MCF 10A (cell line): ENCODE measurements around the gene PRRX2. TPM values are rescaled to one million over a fixed set of nuclear protein-coding genes. Genes with fewer than 3 reads are reported as not detected.

Experiments
- BruUV-seq: library from RNA; stranded (reverse); fragments of 400-500 nt; replicated peaks from 2 replicates; lab custom pipeline; 2021; lab: Mats Ljungman, UMichigan
- CTCF ChIA-PET: fragments of 300-600 bp; sonication (Branson Sonifier 250); formaldehyde crosslinking; extraction: SDS; loops from one replicate; lab custom pipeline; 2021; ENCODE audit warnings: antibody characterized with exemption, inconsistent platforms; lab: Yijun Ruan, JAX
- POLR2A ChIA-PET: fragments of 300-600, 350-650 bp; sonication (Branson Sonifier 250); formaldehyde crosslinking; extraction: SDS; loops from one replicate; lab custom pipeline; 2020; ENCODE audit warnings: antibody characterized with exemption, inconsistent platforms; lab: Yijun Ruan, JAX
- DNase-seq: peaks from one replicate; pipeline ENCODE4 v3.0.0-alpha.2; 2018; ENCODE audit not compliant: unreplicated experiment
- H3K27ac Mint-ChIP-seq: one replicate; pipeline ENCODE4 v1.8.0; 2022; ENCODE audit warnings: mild to moderate bottlenecking, low read depth, mixed read lengths; ENCODE audit not compliant: unreplicated experiment
- H3K27me3 Mint-ChIP-seq: one replicate; pipeline ENCODE4 v1.8.0; 2022; ENCODE audit warnings: mixed read lengths; ENCODE audit not compliant: insufficient read depth, unreplicated experiment
- H3K36me3 Mint-ChIP-seq: one replicate; pipeline ENCODE4 v1.8.0; 2022; ENCODE audit warnings: mild to moderate bottlenecking, moderate library complexity, mixed read lengths; ENCODE audit not compliant: insufficient read depth, unreplicated experiment
- H3K4me1 Mint-ChIP-seq: one replicate; pipeline ENCODE4 v1.8.0; 2022; ENCODE audit warnings: mixed read lengths; ENCODE audit not compliant: insufficient read depth, unreplicated experiment
- H3K4me3 Mint-ChIP-seq: one replicate; pipeline ENCODE4 v1.8.0; 2022; ENCODE audit warnings: mild to moderate bottlenecking, moderate library complexity, mixed read lengths; ENCODE audit not compliant: unreplicated experiment
- H3K9me3 Mint-ChIP-seq: one replicate; pipeline ENCODE4 v1.8.0; 2022; ENCODE audit warnings: mixed read lengths; ENCODE audit not compliant: unreplicated experiment
- CTCF ChIP-seq: fragments of 200-600 bp; IDR thresholded peaks from one replicate; pipeline ENCODE4 v1.8.0; 2022; ENCODE audit warnings: antibody characterized with exemption, mild to moderate bottlenecking; ENCODE audit not compliant: unreplicated experiment
- intact Hi-C: fragments of 100-400 bp; cut with micrococcal nuclease; formaldehyde crosslinking; loops from 2 replicates; pipeline ENCODE4 v1.14.1; 2022
- total RNA-seq: library from RNA; stranded (reverse); gene quantifications from 2 replicates; pipeline ENCODE4 v1.2.3, GENCODE V29; 2022

Gene PRRX2
- total RNA-seq, 1 experiment from 2014 or later, result not detected

GRCh38 chr9:129626079-129626624 is 39.3 kb upstream of the PRRX2 start, which contains the start of gene NTMT1:
NTMT1 (plus strand) TSS chr9:129626163; CDS start chr9:129632704, 6,541 bp downstream.
- intact Hi-C loops, result loop anchor here (10.0 kb wide), 1 partner anchor 1071 kb away; the partner anchor contains the start of gene SPTAN1
- BruUV-seq, result TSS peak; percentile 52
- CTCF ChIA-PET, result interaction anchor here (0.6 to 7.7 kb wide), 5 partner anchors 13 to 963 kb away, joined by 6 to 96 read pairs (median 30); no protein-coding TSS in a partner anchor

GRCh38 chr9:129626625-129627284 is 38.7 kb upstream of the PRRX2 start:
- peaks cover 10% of the 10 kb centered on the region for H3K36me3 Mint-ChIP-seq
- peaks cover 39% of the 10 kb centered on the region for H3K4me1 Mint-ChIP-seq
- intact Hi-C loops, result loop anchor here (10.0 kb wide), 1 partner anchor 1072 kb away; the partner anchor contains the start of gene SPTAN1
- H3K4me3 Mint-ChIP-seq, result peak overlapping the region; percentile 92
- ChIA-PET POLR2A (interaction anchor here (0.7 to 7.2 kb wide), 15 partner anchors 8 to 1761 kb away, joined by 3 to 65 read pairs (median 7); partner anchors contain the start of genes ASB6, IER5L and PTGES), CTCF (interaction anchor here (0.9 to 4.9 kb wide), 4 partner anchors 164 to 488 kb away, joined by 3 to 54 read pairs (median 16); no protein-coding TSS in a partner anchor)
- H3K27me3 Mint-ChIP-seq, result no peaks in the 10 kb centered on the region
- no peak for TF ChIP-seq CTCF
- no peaks in the 10 kb centered on the region for H3K9me3 Mint-ChIP-seq
- BruUV-seq, result no TSS peak
- peak; percentile 12 for DNase-seq
- peak overlapping the region; percentile 72 for H3K27ac Mint-ChIP-seq

More at GRCh38 chr9:129626079-129626624, 39.3 kb upstream of the PRRX2 start, which contains the start of gene NTMT1:
- Mint-ChIP-seq H3K4me3 (peak within 1 kb of the TSS; percentile 92), H3K27ac (peak within 1 kb of the TSS; percentile 72), H3K27me3 (no peaks in the 10 kb centered on the region), H3K4me1 (peaks cover 33% of the 10 kb centered on the region), H3K9me3 (no peaks in the 10 kb centered on the region), H3K36me3 (peaks cover 10% of the 10 kb centered on the region)
- peak; percentile 82 for DNase-seq
- POLR2A ChIA-PET, result interaction anchor here (0.7 to 7.2 kb wide), 18 partner anchors 9 to 1761 kb away, joined by 3 to 65 read pairs (median 6); partner anchors contain the start of genes ASB6, IER5L, PTGES and PTPA
- no peak for TF ChIP-seq CTCF

GRCh38 chr9:129627556-129628440 is 37.6 kb upstream of the PRRX2 start:
- Mint-ChIP-seq H3K4me3 (peak overlapping the region; percentile 92), H3K4me1 (peaks cover 42% of the 10 kb centered on the region), H3K27me3 (no peaks in the 10 kb centered on the region), H3K9me3 (no peaks in the 10 kb centered on the region), H3K36me3 (peaks cover 16% of the 10 kb centered on the region), H3K27ac (peak overlapping the region; percentile 72)
- TF ChIP-seq CTCF, result no peak
- DNase-seq, result no peak
- intact Hi-C loops, result loop anchor here (10.0 kb wide), 1 partner anchor 1073 kb away; the partner anchor contains the start of gene SPTAN1
- POLR2A ChIA-PET, result interaction anchor here (0.6 to 7.2 kb wide), 9 partner anchors 12 to 502 kb away, joined by 3 to 55 read pairs (median 5); partner anchors contain the start of genes ASB6 and PTGES
- BruUV-seq, result no TSS peak
- CTCF ChIA-PET, result interaction anchor here (0.6 to 5.0 kb wide), 4 partner anchors 12 to 489 kb away, joined by 3 to 23 read pairs (median 4); no protein-coding TSS in a partner anchor
